Pancreas (tissue), 10 donors: Measurements from ENCODE around the gene SBNO1. TPM values are rescaled to one million over a fixed set of nuclear protein-coding genes. Genes with fewer than 3 reads are reported as not detected.
"Not testable (repeated sequence)": the region's sequence is repeated elsewhere in the genome, so short reads cannot be mapped to it uniquely, and the experiment has no call there.

Experiments
- ATAC-seq, 4 donors: fragments of 200-7000 bp; cut with Tn5 transposase; one replicate each; pipeline versions ENCODE4 v1.8.0 to v1.9.1; 2020; ENCODE audit warnings: mild to moderate bottlenecking in 4 of 4, moderate library complexity in 4 of 4
- DNase-seq, 6 donors: peaks; one replicate each; pipeline ENCODE4 v3.0.0-alpha.2; 2020
- FAIRE-seq: peaks from 2 replicates; lab custom pipeline; 2012; peaks lifted over from hg19 to GRCh38; lab: Jason Lieb, UNC
- H3K27ac ChIP-seq, 4 donors: fragments of 200-600 bp; sonication (generic); 1 replicate in 3 of 4; 2 replicates in 1 of 4; pipeline versions ENCODE4 v1.5.0 to v1.8.0; 2020
- H3K27me3 ChIP-seq, 4 donors: fragments of 200-600 bp; one replicate each; pipeline ENCODE4 v1.8.0; 2021
- H3K36me3 ChIP-seq, 3 donors: fragments of 200-600 bp; sonication (generic) in 1 of 3; one replicate each; pipeline versions ENCODE4 v1.5.0 to v1.8.0; 2020 to 2021
- H3K4me1 ChIP-seq, 3 donors: fragments of 200-600 bp; one replicate each; pipeline ENCODE4 v1.8.0; 2021
- H3K4me3 ChIP-seq, 4 donors: fragments of 200-600 bp; sonication (generic) in 2 of 4; one replicate each; pipeline versions ENCODE4 v1.5.0 to v1.8.0; 2020 to 2021
- H3K9me3 ChIP-seq, 4 donors: fragments of 200-600 bp; one replicate each; pipeline ENCODE4 v1.8.0; 2021
- CTCF ChIP-seq, 4 donors: fragments of 200-600 bp; sonication (generic) in 3 of 4; IDR thresholded peaks; one replicate each; pipeline versions ENCODE4 v1.5.0 to v1.8.0; 2021; ENCODE audit warnings: antibody characterized with exemption in 4 of 4
- WGBS, 2 donors: extraction: QIAGEN DNeasy Blood & Tissue Kit; methylation state at CpG; one replicate each; pipeline ENCODE4 v1.1.7; 2013; 5-methylcytosine and 5-hydroxymethylcytosine counted together
- intact Hi-C, 3 donors: fragments of 100-400 bp; cut with DNase I; formaldehyde crosslinking; loops; one replicate each; pipeline versions ENCODE4 v1.11.1 to v1.14.2; 2022
- polyA plus RNA-seq, 2 donors: library from polyadenylated mRNA; stranded (reverse); fragments of 200-250 nt; gene quantifications; one replicate each; pipeline ENCODE4 v1.2.3, GENCODE V29; 2013
- total RNA-seq, 6 donors: library from RNA; stranded (reverse); fragmentation: NEBNext Ultra II Directional in 4 of 6; extraction: Animal tissue kit (Norgen Biotek cat#: 25700) in 4 of 6; gene quantifications; one replicate each; pipeline versions ENCODE4 v1.2.1 to v1.2.4, GENCODE V29; 2021 to 2023
- donor health status: healthy with polysubstance abuse.
- donor health status: DM: no; HTN: no; CAD: no; lungs with moderate emphysema.
- donor health status: DM: no; HTN: no; CAD: no.
- donor health status: control.
- donor health status: control.
- donor health status: Bipolar disorder and iron deficiency.
- donor health status: DM: yes; HTN: yes; CAD: no.
- donor health status: DM: no; HTN: no; CAD: no.
- donor health status: DM: no; HTN: no; CAD: no.
- donor health status: DM: yes; HTN: yes; CAD: no.

The SBNO1 gene
- total and polyA plus RNA-seq, 8 donors = 2.6 to 16.3 (median 8.8) TPM

DNA sequence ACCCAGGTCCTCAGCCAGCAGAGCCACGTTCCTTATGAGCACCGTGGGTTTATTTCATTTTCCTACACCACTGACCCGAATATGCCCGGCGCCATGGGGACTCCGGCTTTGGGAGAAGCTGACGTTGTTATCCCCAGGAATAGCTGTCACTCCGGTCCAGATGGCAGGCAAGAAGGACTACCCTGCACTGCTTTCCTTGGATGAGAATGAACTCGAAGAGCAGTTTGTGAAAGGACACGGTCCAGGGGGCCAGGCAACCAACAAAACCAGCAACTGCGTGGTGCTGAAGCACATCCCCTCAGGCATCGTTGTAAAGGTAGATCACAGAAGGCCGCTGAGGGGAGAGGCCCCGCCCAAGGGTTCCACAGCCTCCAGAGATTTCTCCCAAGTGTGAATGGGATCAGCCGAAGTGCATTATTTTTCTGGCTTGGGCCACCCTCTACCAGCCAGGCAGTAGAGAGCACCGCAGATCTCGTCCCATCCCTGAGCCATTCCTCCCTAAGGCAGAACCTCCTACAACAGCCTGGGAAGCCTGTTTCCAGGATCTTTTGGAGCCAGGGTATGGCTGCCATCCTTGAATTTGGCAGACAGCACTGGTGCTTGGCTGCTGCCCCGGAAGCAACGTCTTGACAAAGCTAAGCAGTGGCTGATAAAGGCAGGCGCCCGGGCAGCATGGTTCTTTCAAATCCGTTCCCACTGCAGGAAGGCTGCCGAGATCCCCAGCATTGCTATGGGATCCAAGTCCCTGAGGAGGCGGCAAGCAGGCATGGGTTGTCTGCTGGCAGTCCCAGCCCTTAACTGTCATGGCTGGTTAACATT lies 110.8 kb downstream of the SBNO1 start:
- Histone ChIP-seq H3K27me3 (no peaks in the 10 kb centered on the region), H3K4me1 (peaks cover 0 to 16% (median 4%) of the 10 kb centered on the region in 3 donors), H3K36me3 (peaks cover 0 to 29% (median 12%) of the 10 kb centered on the region in 3 donors), H3K4me3 (no peak overlapping the region), H3K9me3 (no peaks in the 10 kb centered on the region), H3K27ac (no peak overlapping the region)
- 72 to 76% methylated on average over 24 of the region's 24 CpGs for WGBS, 2 donors
- intact Hi-C loops = no loop called here
- no peak for TF ChIP-seq CTCF (IDR thresholded peaks at IDR 0.05)
- DNase-seq (no peak), FAIRE-seq (no peak), ATAC-seq (peak in 1 of 4 donors; percentile 11)

- intact Hi-C loops, ATAC-seq, H3K27ac ChIP-seq, H3K4me3 ChIP-seq, FAIRE-seq, H3K9me3 ChIP-seq, H3K27me3 ChIP-seq, DNase-seq: not testable (repeated sequence)
- Histone ChIP-seq H3K36me3 (peaks cover 0 to 26% (median 12%) of the 10 kb centered on the region in 3 donors), H3K4me1 (peaks cover 0 to 12% (median 4%) of the 10 kb centered on the region in 3 donors)
- 64 to 68% methylated on average over 9 of the region's 9 CpGs for WGBS, 2 donors
These were observed 112.3 kb downstream of the SBNO1 start for GRCh38 chr12:123252365-123252764.

DNA sequence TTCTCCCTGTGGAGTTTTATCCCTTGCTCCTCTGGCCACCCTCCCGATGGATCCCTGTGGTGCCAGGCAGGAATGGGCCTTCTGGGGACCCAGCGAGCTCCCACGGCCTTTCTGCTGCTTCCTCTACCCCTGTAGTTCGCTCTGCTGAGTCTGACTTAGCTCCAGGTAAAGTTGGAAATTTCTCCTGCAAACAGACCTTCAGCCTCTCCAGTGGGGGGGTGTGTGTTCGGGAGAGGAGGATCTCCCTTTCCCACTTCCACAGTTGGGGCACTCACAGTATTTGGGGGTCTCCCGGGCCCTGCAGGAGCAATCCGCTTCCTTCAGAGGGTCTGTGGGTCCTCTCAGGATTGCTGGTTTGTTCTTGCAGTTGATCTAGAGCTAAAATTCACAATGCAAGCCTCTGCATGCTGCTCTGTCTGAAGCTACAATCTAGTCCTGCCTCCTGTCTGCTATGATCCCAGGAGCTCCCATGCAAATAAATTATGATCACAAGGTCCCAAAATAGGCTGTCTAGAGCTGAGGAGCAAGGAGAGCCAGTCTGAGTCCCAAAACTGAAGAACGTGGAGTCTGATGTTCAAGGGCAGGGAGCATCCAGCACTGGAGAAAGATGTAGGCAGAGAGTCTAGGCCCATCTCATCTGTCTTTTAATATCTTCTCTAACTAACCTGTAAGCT lies 113.1 kb downstream of the SBNO1 start:
- ATAC-seq (no peak), DNase-seq (no peak), FAIRE-seq (no peak)
- H3K4me1 ChIP-seq = peaks cover 0 to 12% (median 4%) of the 10 kb centered on the region in 3 donors
- H3K36me3 ChIP-seq = peaks cover 0 to 18% (median 12%) of the 10 kb centered on the region in 3 donors
- no peaks in the 10 kb centered on the region for H3K27me3 ChIP-seq
- WGBS, 2 donors = 82 to 85% methylated on average over 8 of the region's 8 CpGs
- H3K4me3 ChIP-seq = no peak overlapping the region
- H3K27ac ChIP-seq = peak overlapping the region in 1 of 4 donors; percentile 62
- H3K9me3 ChIP-seq = no peaks in the 10 kb centered on the region
- no peak for TF ChIP-seq CTCF (IDR thresholded peaks at IDR 0.05)
- intact Hi-C loops = no loop called here

- no peak for FAIRE-seq
- no peak for TF ChIP-seq CTCF (IDR thresholded peaks at IDR 0.05)
- WGBS, 2 donors = 45 to 49% methylated on average over 13 of the region's 13 CpGs
These were observed 113.9 kb downstream of the SBNO1 start for GRCh38 chr12:123250471-123251383.

DNA sequence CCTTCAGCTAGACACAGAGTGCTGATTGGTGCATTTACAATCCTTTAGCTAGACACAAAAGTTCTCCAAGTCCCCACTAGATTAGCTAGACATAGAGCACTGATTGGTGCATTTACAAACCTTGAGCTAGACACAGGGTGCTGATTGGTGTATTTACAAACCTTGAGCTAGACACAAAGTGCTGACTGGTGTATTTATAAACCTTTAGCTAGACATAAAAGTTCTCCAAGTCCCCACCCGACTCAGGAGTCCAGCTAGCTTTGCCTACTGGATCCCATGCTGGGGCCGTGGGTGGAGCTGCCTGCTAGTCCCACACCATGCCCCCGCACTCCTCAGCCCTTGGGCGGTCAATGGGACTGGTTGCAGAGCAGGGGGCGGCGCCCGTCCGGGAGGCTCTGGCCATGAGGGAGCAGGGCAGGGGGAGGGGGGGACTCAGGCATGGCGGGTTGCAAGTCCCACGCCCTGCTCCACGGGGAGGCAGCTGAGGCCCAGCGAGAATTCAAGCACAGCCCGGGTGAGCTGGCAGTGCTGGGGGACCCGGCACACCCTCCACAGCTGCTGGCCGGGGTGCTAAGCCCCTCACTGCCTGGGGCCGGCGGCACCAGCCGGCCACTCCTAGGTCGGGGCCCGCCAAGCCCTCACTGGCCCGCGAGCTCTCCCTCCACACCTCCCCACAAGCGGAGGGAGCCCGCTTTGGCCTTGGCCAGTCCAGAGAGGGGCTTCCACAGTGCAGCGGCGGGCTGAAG lies 115.5 kb downstream of the SBNO1 start:
- ATAC-seq, H3K4me3 ChIP-seq, FAIRE-seq, H3K27me3 ChIP-seq, H3K36me3 ChIP-seq, H3K27ac ChIP-seq, intact Hi-C loops, H3K9me3 ChIP-seq: not testable (repeated sequence)
- DNase-seq = peak in 2 of 6 donors; percentile 49 to 67
- 96 to 98% methylated on average over 25 to 26 of the region's 26 CpGs for WGBS, 2 donors
- H3K4me1 ChIP-seq = peaks cover 0 to 12% (median 4%) of the 10 kb centered on the region in 3 donors

More at GRCh38 chr12:123250471-123251383, 113.9 kb downstream of the SBNO1 start:
- DNase-seq (peak in 4 of 6 donors; percentile 72 to 82 (median 77)), ATAC-seq (peak; percentile 75 to 84 (median 76))
- H3K27ac ChIP-seq = peak overlapping the region in 1 of 4 donors; percentile 62
- peaks cover 0 to 12% (median 4%) of the 10 kb centered on the region in 3 donors for H3K4me1 ChIP-seq
- intact Hi-C loops = no loop called here
- no peaks in the 10 kb centered on the region for H3K9me3 ChIP-seq
- H3K27me3 ChIP-seq = no peaks in the 10 kb centered on the region
- H3K36me3 ChIP-seq = peaks cover 0 to 12% (median 12%) of the 10 kb centered on the region in 3 donors
- H3K4me3 ChIP-seq = no peak overlapping the region

GRCh38 chr12:123248129-123248528 lies 116.5 kb downstream of the SBNO1 start:
- H3K27me3 ChIP-seq, DNase-seq, H3K27ac ChIP-seq, ATAC-seq, intact Hi-C loops, FAIRE-seq, H3K4me3 ChIP-seq, H3K36me3 ChIP-seq, H3K9me3 ChIP-seq: not testable (repeated sequence)
- peaks cover 0 to 12% (median 4%) of the 10 kb centered on the region in 3 donors for H3K4me1 ChIP-seq
- WGBS, 2 donors = 94 to 97% methylated on average over 2 of the region's 2 CpGs
